Activated CD4-positive, alpha-beta T cell treated with anti-CD3 and anti-CD28 coated beads, Interleukin-10, Interleukin-2, amounts not matched to agents 100 ng/mL and 50 ng/mL, durations not matched to agents 16 hours and 8 hours (primary cell): ENCODE data around the gene SMC6.

Experiments
- DNase-seq: peaks from one replicate; pipeline ENCODE4 v3.0.0-alpha.2; 2020

SMC6 gene

DNA sequence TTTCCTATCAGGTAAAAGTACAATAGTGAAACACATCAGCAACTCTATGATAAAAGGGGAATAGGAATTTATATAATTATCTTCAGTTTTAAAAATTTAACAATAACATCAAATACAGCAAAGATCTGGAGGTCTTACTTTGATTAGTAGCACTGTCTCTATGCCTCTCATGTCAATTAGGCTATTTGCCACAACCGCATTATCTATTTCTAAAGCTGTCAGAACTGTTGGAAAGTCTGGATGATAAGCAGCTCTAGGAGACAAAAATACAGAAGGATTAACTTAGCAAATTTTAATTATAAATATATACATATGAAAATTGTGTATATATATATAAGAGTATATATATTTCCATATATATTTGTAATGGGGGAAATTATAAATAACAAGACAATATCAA is 45.1 kb downstream of the SMC6 start:
- no peak for DNase-seq

GRCh38 chr2:17706845-17707244 is 46.8 kb downstream of the SMC6 start:
- no peak for DNase-seq

DNA sequence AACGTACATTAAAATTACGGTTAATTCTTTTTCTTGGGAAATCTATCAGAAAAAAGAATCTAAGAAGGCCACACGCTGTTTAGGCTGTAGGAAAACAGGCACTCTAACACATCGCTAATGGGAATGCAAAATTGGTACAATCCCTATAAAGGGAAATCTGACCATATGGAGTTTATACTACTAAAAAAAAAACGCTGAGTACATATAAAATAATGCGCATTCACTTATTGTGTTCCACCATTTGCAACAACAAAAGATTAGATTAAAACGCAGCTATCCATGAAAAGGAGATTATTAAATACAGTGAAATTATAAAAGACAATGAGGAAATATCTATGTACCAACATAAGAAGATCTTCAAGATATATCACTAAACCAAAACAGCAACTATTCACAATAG is 62.8 kb downstream of the SMC6 start:
- no peak for DNase-seq

- no peak for DNase-seq
Measured at GRCh38 chr2:17689010-17689409, 64.6 kb downstream of the SMC6 start.

DNA sequence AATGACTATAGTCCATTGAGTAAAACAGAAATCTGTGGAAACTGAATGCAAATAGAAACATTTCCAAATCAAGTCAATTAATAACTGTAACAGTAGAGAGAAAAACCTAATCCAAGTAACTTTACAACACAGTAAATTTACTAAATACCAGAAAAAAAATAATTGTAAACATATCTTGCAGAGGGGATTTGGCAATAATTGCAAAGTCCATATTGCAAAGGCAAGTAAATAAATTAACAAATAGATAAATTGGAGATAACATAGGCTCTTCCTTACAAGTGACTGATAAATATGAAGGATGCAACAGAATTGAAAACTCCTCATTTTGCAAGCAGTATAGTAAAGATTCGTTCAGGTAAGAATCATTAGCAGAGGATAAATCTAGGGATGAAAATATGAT is 65.0 kb downstream of the SMC6 start:
- DNase-seq: no peak

DNA sequence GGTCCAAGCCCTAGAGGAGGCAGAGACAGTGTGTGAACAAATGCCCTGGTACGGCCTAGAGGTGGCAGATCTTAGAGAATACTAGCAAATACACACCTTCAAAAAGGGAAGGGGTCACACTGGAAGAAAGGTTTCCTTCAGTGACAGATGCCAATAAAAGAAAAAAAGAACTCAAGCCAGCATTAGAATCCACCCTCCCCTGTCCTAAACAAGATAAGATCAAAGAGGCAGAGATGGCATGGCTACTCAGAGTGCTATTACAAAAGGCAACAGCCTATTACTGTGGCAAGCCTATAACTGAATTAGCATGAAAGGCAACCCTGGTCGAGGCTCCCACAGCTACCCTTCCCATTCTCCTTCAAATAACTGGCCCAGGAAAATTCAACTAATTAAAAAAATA is 69.6 kb downstream of the SMC6 start:
- DNase-seq: no peak

DNA sequence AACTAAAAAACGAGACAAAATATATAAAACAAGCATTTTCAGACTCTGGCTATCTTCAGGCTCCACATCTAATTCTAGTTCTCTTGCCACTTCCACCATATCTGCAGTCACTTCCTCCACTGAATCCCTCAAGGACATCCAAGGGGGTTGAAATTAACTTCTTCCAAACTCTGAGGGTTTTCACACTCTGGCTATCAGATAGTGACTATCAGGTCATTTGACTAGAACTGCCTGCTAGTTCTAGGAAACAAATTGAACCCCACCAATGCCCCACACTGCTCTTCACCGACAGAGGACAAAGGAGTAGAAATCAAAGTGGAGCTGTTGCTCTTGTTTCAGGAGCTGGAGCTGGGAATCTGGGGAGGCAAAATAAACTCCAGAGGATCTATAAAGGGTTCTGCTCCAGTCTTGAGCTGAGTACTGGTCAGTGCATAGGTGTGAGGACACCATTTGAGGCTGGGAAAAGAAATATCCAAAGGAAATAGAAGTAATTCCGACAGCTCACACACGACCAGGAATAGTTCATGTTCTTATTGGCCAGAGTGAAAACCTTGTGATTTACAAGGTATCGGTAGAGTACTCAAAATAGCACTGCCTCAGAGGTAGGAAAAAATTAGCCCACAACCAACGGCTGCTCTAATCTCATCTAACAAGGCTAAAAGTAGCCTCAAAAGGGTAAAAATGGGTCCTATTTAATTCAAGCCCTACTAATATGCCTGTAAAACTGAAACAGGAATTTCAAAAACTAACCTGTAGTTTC is 71.3 kb downstream of the SMC6 start:
- DNase-seq: no peak

- no peak for DNase-seq
Measured at GRCh38 chr2:17680119-17680518, 73.5 kb downstream of the SMC6 start.

DNA sequence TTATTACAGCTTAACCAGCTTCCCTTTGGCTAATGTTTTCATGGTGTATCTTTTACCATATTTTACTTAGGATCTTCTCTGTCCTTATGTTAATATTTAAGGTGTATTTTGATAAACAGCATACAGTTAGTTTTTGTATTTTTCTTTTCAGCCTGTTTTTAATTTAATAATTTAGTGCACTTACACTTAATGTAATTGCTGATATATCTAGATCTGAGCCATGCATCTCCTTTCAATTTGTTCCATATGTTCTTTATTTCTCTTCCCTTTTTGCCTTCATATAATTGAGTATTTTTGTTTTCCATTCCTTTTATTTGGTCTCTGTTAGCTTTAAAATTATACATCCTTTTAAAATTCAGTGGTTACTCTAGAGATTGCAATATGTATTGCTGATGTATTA is 78.8 kb downstream of the SMC6 start:
- DNase-seq: no peak

- DNase-seq: peak; percentile 64
Measured at GRCh38 chr2:17672583-17673317, 80.9 kb downstream of the SMC6 start.

DNA sequence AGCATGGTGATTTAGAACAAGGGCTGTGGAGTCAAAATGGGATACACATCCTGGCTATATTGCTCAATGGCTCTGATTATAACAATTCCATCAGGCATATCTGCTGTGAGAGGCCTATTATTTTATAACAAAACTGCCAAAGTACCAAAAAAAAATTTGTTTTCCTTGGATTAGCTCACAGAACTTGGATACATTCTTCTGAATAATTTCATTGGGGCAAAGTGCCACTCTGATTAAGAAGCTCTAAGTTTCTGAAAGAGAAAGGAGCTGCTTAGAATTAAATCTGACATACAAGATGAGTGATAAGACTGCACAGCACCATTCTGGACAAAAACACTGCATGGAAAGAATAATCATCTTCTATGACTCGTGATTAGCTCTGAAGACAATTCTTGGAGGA is 85.7 kb downstream of the SMC6 start:
- DNase-seq: no peak

DNA sequence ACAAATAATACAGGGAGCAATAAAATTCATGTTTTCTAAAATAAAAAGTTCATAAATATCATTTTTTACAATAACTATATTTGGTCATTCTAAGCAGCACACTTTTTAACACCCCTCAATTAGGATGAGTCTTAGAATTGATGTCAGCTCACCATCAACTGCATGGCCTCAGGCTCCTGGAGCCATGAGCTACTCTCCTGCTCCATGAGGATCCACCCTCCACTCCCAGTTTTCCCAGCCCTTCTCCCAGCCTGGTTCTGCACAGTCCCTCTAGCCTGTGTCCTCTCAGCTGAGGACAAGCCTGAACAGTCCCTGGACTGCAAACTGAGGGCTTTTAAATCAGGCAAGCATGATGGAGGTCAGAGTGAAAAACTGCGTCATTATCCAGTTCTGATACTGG is 89.1 kb downstream of the SMC6 start:
- DNase-seq: no peak

DNA sequence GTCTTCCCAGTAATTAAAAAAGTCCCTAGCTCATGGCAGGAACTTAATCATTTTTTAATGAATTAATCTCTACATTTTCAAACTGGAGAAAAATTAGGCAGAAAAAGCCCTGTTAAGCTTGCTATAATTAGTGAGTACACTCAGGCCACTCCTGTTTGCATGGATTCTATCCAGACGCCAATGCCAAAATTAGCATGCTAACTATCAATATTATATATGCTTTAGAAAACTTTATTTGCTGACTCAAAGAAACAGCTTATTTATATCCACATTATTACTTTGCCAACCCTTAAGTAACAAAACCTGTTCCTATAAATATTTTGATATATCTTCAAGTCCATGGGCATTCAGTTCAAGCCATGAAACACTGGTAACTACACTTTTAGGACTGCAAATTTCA is 90.9 kb downstream of the SMC6 start:
- no peak for DNase-seq

- no peak for DNase-seq
Measured at GRCh38 chr2:17661460-17661859, 92.2 kb downstream of the SMC6 start.

DNA sequence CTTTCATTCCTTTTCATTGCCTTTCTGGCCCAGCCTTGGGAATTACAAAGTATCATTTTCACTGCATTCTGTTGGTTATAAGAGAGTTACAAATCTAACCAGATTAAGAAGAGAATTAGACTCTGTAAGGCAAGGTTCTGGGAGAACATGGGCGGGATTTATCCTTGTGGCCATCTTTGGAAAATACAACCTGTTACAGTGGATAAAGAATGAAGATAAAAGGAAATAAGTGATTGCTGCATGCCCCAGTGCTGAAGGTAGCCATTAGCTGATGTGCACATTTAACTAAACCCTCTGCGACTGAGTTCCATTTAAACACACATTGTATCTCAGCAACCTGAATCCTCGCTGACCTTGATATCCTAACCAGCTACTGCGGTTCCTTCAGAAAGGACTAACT is 93.4 kb downstream of the SMC6 start:
- DNase-seq: no peak

GRCh38 chr2:17658251-17658843 is 95.3 kb downstream of the SMC6 start:
- peak; percentile 69 for DNase-seq

GRCh38 chr2:17657759-17658158 is 95.9 kb downstream of the SMC6 start:
- no peak for DNase-seq

GRCh38 chr2:17652681-17653394 is 100.8 kb downstream of the SMC6 start:
- DNase-seq: no peak

DNA sequence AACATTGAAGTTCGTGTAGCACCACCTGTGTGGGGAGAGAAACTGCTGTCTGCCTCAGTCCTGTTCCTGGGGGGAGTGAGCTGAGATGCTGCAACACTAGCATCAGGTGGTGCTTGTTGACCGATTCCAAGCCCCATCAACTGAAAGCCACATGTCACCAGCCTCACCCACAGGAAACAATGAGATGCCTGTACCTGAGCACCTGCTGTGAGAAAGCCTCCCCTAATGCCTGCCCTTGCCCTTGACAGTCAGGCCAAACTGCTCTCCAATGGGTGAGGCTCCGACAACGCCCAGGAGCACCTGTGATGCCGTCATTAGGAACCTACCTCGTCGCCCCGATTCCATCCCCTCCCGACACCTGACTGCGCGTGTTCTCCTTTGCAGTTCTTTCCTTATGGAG is 104.6 kb downstream of the SMC6 start:
- DNase-seq: no peak

DNA sequence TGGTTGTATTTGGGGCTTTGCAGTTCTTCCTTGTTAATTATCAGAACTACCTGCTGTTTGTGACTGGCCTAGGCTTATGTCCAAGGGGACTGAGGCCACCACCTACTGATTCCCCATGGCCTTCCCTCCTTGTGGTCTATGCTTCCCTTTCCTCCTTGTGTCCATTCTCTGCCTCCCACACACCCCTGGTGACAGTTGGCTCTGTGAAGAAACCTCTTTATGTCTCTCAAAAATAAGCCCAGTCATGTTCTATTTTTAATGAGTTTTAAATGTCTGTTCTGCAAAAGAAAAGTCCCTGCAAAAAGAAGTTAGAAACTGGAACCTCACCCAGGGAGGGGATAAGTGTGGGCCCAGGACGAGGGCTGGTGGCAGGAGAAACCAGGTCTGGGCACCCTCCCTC is 105.0 kb downstream of the SMC6 start:
- no peak for DNase-seq

GRCh38 chr2:17646838-17647701 is 106.5 kb downstream of the SMC6 start:
- DNase-seq: no peak

DNA sequence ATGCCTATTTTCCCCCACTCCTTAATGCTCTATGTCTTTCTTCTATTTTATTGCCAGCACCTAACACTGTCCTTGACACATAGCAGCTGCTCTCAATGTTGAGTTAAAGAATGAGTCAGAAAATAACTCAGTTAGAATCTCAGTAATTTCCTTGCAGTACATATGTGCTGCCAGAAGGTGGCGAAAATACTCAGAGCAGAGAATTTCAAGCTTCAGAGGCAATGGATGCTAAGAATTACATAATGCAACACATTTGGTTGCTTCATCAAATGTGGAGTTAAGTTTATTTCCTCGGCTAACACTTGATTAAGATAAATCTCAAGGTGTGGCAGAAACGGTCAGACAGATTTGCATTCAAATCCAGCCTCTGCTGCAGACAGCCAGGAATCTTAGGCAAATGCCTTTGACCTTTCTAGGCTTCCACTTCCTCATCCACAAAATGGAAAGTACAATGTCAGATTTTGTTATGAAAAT is 107.5 kb downstream of the SMC6 start:
- peak; percentile 81 for DNase-seq
